ENCODE results near the gene SORBS2.

DNA sequence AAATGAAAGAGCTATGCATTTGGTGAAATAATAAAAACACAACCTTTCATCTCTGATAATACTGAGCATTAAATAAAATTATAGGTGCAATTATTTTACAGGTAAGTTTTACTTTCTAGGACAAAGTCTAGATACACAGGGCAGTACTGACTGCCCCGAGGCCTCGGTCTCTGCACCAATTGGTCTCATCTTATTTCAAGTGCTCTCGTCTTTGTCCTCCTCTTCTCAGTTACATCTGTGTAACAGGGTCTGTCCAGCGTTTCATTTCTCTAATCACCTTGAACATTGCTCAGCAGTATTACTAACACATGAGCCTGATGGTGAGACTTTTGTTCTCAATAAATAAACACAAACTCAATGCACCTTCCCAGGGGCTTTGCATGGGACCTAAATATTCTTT, 44.5 kb downstream of the SORBS2 start:
- TF ChIP-seq CTCF (conservative IDR thresholded peaks at IDR 0.05; ENCODE audit: low read length) (no peak), EZH2phosphoT487 (IDR thresholded peaks at IDR 0.05; ENCODE audit: borderline replicate concordance) (no peak)

Data from Loucy (cell line).